Astrocyte of the cerebellum (primary cell): ENCODE data around the gene CGNL1.

Source experiments
- DNase-seq: peaks from one replicate; pipeline ENCODE4 v3.0.0-alpha.2; 2011; ENCODE audit warnings: low read depth
- H3K4me3 ChIP-seq: 2 replicates; pipeline ENCODE4 v1.5.1; 2011; ENCODE audit warnings: mild to moderate bottlenecking, low read depth, low read length, moderate library complexity
- in situ Hi-C: cut with HindIII; loops from 2 replicates; pipeline ENCODE4 v1.10.0; 2017; ENCODE audit warnings: low sequenced_read_pairs
- TF ChIP-seq, protein P1 (sequence below): IDR thresholded peaks from 2 replicates; pipeline ENCODE4 v1.5.1; 2012; ENCODE audit warnings: low read length, low read depth, moderate library complexity, mild to moderate bottlenecking; ENCODE audit errors: missing control alignments

CGNL1 gene

DNA sequence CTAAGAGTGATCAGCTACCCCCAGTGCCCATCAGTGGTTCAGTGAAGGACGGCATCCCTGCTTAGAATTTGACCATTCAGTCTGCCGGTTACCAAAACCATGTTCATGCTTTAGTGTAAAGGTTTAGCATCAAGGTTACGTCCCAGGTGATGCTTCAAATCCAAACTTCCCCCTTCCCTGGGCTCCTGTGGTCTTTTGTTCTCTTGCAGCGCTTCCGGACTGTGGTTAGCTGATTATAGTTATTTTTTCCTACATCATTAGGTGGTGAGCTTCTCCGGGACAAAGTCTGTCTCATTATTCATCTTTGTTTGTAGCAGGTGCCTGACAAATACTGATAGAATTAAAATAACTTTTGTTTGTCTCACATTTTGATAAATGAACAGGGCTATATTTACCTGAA lies 187.1 kb downstream of the CGNL1 start:
- in situ Hi-C loops: no loop called here
- no peak for DNase-seq
- no peak overlapping the region for H3K4me3 ChIP-seq
- TF ChIP-seq, protein P1, sequence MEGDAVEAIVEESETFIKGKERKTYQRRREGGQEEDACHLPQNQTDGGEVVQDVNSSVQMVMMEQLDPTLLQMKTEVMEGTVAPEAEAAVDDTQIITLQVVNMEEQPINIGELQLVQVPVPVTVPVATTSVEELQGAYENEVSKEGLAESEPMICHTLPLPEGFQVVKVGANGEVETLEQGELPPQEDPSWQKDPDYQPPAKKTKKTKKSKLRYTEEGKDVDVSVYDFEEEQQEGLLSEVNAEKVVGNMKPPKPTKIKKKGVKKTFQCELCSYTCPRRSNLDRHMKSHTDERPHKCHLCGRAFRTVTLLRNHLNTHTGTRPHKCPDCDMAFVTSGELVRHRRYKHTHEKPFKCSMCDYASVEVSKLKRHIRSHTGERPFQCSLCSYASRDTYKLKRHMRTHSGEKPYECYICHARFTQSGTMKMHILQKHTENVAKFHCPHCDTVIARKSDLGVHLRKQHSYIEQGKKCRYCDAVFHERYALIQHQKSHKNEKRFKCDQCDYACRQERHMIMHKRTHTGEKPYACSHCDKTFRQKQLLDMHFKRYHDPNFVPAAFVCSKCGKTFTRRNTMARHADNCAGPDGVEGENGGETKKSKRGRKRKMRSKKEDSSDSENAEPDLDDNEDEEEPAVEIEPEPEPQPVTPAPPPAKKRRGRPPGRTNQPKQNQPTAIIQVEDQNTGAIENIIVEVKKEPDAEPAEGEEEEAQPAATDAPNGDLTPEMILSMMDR: no peak

DNA sequence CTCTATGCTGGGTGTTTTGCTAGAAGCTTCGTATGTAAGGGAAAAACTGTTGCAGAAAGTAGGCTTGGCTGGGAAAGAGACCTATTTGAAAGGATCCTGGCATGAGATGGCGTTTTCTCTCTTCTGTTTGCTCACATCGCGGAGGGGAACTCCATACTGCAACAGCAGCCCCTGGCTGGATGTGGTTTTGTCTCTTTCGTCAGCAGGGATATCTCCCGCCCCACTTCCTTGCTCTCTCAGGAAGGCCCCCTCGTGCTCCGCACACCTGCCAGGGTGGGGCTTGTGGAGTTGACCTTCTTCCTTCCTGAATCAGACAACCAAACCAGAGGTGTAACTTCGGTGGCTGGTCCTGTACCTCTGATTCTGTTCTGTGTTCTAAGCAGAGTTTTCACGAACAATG lies 189.0 kb downstream of the CGNL1 start:
- no peak for DNase-seq
- TF ChIP-seq, protein P1: no peak
- no peak overlapping the region for H3K4me3 ChIP-seq
- in situ Hi-C loops: loop anchor here (5.0 kb wide), 1 partner anchor 62 kb away; no protein-coding TSS in a partner anchor

DNA sequence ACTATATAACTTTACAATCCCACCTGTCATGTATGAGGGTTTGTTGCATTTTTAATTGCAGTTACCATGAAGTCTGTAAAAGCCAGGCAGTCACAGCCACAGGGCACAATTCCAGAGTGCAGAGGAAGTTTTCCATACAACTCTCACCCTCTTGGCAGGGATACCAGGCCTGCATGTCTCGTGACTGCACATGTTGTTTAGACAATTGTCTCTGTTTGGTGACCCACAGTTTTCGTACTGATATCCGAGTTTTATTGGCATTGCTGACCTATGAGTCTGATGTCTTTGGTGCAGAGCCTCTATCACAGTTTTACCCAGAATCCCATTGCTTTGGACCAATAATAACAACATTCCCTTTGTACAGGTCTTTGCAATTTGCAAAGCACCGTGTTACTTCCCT lies 190.5 kb downstream of the CGNL1 start:
- TF ChIP-seq, protein P1: no peak
- in situ Hi-C loops: loop anchor here (5.0 kb wide), 1 partner anchor 60 kb away; no protein-coding TSS in a partner anchor
- DNase-seq: no peak
- no peak overlapping the region for H3K4me3 ChIP-seq

DNA sequence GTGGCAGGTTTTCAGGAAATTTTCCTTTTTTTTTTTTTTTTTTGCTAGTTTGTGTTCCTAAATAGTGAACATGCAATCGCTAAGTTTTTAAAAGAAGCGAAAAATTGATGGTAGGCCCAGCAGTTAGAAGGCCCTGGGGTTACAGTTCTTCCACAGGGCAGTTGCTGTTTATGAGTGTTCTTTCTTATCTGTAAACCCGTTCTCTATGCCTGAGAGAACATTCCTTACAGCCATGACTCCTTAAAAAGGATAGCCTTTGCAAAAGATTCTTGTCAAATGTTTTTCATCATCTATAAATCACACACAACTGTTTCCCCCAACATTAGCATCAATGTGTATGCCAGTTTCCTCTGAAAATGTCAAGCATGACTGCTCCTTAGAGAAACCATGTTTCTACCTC lies 191.6 kb downstream of the CGNL1 start:
- in situ Hi-C loops: loop anchor here (5.0 kb wide), 1 partner anchor 59 kb away; no protein-coding TSS in a partner anchor
- no peak overlapping the region for H3K4me3 ChIP-seq
- DNase-seq: no peak
- TF ChIP-seq, protein P1: no peak

DNA sequence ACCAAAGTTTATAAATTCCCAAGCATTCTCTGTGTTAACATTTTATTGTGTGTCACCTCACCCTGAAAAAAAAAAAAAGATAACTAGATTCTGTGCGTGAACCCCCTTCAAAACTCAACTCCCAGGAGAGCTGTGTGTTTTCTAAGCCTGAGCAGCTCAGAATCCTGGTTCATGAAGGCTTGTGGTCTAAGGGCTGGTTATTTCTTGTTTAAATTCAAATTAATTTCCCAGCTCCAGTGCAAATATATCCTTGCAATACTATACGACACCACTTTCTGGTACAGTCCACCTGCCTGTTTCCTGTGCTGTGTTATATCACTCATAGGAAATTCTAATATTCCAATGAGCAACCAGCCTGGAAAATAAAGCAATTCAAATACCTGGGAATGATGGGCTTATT lies 192.0 kb downstream of the CGNL1 start:
- TF ChIP-seq, protein P1: no peak
- in situ Hi-C loops: loop anchor here (5.0 kb wide), 1 partner anchor 59 kb away; no protein-coding TSS in a partner anchor
- DNase-seq: no peak
- H3K4me3 ChIP-seq: no peak overlapping the region

DNA sequence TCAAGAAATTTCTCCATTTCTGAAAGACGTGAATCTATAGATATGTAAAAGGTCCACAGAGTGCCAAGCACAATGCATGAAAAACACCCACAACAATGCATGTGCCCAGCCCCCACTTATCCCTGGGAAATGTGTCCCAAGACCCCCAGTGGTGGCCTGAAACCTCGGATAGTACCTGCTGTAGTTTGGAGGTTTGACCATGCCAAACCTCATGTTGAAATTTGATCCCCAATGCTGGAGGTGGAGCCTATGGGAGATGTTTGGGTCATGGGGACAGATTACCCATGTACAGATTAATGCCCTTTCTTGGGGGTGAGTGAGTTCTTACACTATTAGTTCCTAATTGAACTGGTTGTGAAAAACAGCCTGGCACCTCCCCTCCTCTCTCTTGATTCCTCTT lies 194.0 kb downstream of the CGNL1 start:
- no peak overlapping the region for H3K4me3 ChIP-seq
- in situ Hi-C loops: no loop called here
- TF ChIP-seq, protein P1: no peak
- DNase-seq: no peak
